Endothelial cell of umbilical vein (primary cell): ENCODE results near the gene PKMYT1.

Experiments used
- EZH2 ChIP-seq: IDR thresholded peaks from 2 replicates; pipeline ENCODE4 v1.6.1; 2012; ENCODE audit warnings: borderline replicate concordance, low read depth, mild to moderate bottlenecking, moderate library complexity, low read length, inconsistent platforms; ENCODE audit not compliant: severe bottlenecking
- JUN ChIP-seq: IDR thresholded peaks from 2 replicates; pipeline ENCODE4 v1.6.1; 2011; ENCODE audit warnings: borderline replicate concordance, low read depth; ENCODE audit not compliant: insufficient read length, insufficient read depth
- POLR2A ChIP-seq: IDR thresholded peaks from 2 replicates; pipeline ENCODE4 v1.6.1; 2012; ENCODE audit warnings: low read depth, mild to moderate bottlenecking, control low read depth, low read length
- POLR2AphosphoS5 ChIP-seq: IDR thresholded peaks from 2 replicates; pipeline ENCODE4 v1.6.1; 2012; ENCODE audit warnings: low read depth, mild to moderate bottlenecking, control low read depth, low read length, moderate library complexity; ENCODE audit not compliant: insufficient read depth
- TF ChIP-seq, protein P1 (sequence below), 2 donors: IDR thresholded peaks; 1 replicate in 1 of 2; 2 replicates in 1 of 2; pipeline ENCODE4 v1.5.1; 2011; ENCODE audit warnings: low read length in 2 of 2, mild to moderate bottlenecking in 2 of 2, moderate library complexity in 2 of 2, control low read depth in 1 of 2, inconsistent platforms in 1 of 2, low read depth in 1 of 2; ENCODE audit not compliant: insufficient read depth in 1 of 2; ENCODE audit errors: extremely low read depth in 1 of 2

DNA sequence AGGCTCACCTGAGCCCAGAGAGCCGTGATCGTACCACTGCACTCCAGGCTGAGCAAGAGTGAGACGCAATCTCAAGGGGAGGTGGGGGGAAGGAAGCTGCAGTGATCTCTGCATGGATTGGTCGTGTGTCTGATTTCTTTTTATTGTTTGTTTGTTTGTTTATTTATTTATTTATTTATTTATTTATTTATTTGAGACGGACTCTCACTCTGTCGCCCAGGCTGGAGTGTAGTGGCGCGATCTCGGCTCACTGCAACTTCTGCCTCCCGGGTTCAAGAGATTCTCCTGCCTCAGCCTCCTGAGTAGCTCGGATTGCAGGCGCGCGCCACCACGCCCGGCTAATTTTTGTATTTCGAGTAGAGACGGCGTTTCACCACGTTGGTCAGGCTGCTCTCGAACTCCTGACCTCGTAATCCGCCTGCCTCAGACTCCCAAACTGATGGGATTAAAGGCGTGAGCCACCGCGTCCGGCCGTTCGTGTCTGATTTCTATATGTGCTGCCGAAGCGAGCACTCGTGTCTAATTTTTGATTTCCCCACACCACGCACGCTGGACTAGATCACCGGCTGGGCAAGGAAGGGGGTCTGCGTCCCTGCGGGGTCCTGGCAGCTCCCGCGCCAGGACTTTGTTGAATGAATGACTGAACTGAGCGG lies 39.5 kb upstream of the PKMYT1 start:
- TF ChIP-seq, protein P1, sequence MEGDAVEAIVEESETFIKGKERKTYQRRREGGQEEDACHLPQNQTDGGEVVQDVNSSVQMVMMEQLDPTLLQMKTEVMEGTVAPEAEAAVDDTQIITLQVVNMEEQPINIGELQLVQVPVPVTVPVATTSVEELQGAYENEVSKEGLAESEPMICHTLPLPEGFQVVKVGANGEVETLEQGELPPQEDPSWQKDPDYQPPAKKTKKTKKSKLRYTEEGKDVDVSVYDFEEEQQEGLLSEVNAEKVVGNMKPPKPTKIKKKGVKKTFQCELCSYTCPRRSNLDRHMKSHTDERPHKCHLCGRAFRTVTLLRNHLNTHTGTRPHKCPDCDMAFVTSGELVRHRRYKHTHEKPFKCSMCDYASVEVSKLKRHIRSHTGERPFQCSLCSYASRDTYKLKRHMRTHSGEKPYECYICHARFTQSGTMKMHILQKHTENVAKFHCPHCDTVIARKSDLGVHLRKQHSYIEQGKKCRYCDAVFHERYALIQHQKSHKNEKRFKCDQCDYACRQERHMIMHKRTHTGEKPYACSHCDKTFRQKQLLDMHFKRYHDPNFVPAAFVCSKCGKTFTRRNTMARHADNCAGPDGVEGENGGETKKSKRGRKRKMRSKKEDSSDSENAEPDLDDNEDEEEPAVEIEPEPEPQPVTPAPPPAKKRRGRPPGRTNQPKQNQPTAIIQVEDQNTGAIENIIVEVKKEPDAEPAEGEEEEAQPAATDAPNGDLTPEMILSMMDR (IDR thresholded peaks at IDR 0.05; ENCODE audit: extremely low read depth in 1 of 2, insufficient read depth in 1 of 2, low read depth in 1 of 2, low read length in 2 of 2): no peak
- no peak for TF ChIP-seq POLR2A
- TF ChIP-seq EZH2: no peak
- TF ChIP-seq JUN: no peak
- no peak for TF ChIP-seq POLR2AphosphoS5
